PC-3 (cell line): Measurements from ENCODE around the gene GFM2.

Experiments used
- CTCF ChIP-seq: fragments of 300-600 bp; sonication (generic); conservative IDR thresholded peaks from 2 replicates; pipeline ENCODE4 v1.5.1; 2017; ENCODE audit warnings: antibody characterized with exemption, low read depth, mild to moderate bottlenecking, low read length
- EZH2 ChIP-seq: fragments of 300-600 bp; sonication (generic); IDR thresholded peaks from one replicate; pipeline ENCODE4 v1.6.1; 2017; ENCODE audit warnings: antibody characterized with exemption, mild to moderate bottlenecking, low read length; ENCODE audit not compliant: unreplicated experiment
- EZH2phosphoT487 ChIP-seq: fragments of 300-600 bp; sonication (generic); IDR thresholded peaks from 2 replicates; pipeline ENCODE4 v1.6.1; 2018; ENCODE audit warnings: mild to moderate bottlenecking, antibody characterized with exemption, low read length, borderline replicate concordance

GRCh38 chr5:74772359-74772758 lies 5.4 kb upstream of the GFM2 start:
- TF ChIP-seq CTCF (no peak), EZH2phosphoT487 (no peak), EZH2 (no peak)
